ENCODE measurements around the gene ZSCAN22.

Gene ZSCAN22

GRCh38 chr19:58385891-58386575, 59.2 kb downstream of the ZSCAN22 start:
- Histone ChIP-seq H3K27ac (peak overlapping the region; percentile 91), H3K27me3 (replicated peaks) (no peaks in the 10 kb centered on the region), H3K4me3 (ENCODE audit: low read depth, low read length) (peak overlapping the region; percentile 90), H3K36me3 (replicated peaks) (peaks cover 19% of the 10 kb centered on the region)
- TF ChIP-seq, protein P1, sequence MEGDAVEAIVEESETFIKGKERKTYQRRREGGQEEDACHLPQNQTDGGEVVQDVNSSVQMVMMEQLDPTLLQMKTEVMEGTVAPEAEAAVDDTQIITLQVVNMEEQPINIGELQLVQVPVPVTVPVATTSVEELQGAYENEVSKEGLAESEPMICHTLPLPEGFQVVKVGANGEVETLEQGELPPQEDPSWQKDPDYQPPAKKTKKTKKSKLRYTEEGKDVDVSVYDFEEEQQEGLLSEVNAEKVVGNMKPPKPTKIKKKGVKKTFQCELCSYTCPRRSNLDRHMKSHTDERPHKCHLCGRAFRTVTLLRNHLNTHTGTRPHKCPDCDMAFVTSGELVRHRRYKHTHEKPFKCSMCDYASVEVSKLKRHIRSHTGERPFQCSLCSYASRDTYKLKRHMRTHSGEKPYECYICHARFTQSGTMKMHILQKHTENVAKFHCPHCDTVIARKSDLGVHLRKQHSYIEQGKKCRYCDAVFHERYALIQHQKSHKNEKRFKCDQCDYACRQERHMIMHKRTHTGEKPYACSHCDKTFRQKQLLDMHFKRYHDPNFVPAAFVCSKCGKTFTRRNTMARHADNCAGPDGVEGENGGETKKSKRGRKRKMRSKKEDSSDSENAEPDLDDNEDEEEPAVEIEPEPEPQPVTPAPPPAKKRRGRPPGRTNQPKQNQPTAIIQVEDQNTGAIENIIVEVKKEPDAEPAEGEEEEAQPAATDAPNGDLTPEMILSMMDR (IDR thresholded peaks at IDR 0.05; ENCODE audit: low read depth, low read length, missing control alignments), result no peak
- no peak for DNase-seq
- in situ Hi-C loops (cut with HindIII; ENCODE audit: low pct_ligation_motif_present, low sequenced_read_pairs), result no loop called here

DNA sequence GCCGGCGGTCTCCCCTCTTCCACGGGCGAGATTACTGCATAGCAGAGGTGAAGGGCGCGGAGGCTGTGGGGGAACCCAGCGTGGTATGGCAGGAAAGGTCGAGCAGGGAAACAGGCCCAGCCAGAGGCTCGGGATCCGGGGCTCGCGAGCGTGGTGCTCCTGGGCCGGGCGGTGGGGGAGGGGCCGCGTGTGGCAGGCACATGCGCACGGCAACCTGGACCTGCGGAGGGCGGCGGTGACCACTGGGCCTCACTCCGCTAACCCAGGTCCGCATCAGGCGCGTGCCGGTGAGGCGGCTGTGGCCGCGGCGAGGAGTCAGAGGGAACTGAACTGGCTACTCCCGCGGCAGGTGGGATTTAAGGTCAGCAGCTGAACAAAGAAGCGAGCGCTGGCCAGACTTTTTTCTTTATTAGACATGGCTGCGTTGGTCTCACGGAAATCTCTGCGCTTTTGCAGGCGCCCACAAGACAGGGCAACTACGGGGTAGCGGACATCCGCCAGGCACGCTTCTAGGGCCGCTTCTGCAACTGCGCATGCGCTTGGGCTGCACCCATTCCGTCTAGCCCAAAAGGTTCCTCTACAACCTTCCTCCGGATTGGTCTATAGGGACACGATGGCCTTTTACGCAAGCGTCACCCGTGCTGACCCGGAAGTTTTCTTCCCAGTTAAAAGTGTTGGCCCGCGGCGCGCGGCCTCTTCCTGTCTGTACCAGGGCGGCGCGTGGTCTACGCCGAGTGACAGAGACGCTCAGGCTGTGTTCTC, 60.0 kb downstream of the ZSCAN22 start, which contains the start of gene RPS5:
Gene RPS5 (plus strand): TSS at position 694 of the 762 bp plus-strand sequence. CDS start 869 bp downstream, outside the sequence.
- peak within 1 kb of the TSS; percentile 90 for H3K4me3 ChIP-seq (ENCODE audit: low read depth, low read length)
- TF ChIP-seq, protein P1 (IDR thresholded peaks at IDR 0.05; ENCODE audit: low read depth, low read length, missing control alignments), result no peak
- no peaks in the 10 kb centered on the region for H3K27me3 ChIP-seq (replicated peaks)
- peaks cover 23% of the 10 kb centered on the region for H3K36me3 ChIP-seq (replicated peaks)
- peak; percentile 97 for DNase-seq
- peak within 1 kb of the TSS; percentile 91 for H3K27ac ChIP-seq
- in situ Hi-C loops (cut with HindIII; ENCODE audit: low pct_ligation_motif_present, low sequenced_read_pairs), result no loop called here

DNA sequence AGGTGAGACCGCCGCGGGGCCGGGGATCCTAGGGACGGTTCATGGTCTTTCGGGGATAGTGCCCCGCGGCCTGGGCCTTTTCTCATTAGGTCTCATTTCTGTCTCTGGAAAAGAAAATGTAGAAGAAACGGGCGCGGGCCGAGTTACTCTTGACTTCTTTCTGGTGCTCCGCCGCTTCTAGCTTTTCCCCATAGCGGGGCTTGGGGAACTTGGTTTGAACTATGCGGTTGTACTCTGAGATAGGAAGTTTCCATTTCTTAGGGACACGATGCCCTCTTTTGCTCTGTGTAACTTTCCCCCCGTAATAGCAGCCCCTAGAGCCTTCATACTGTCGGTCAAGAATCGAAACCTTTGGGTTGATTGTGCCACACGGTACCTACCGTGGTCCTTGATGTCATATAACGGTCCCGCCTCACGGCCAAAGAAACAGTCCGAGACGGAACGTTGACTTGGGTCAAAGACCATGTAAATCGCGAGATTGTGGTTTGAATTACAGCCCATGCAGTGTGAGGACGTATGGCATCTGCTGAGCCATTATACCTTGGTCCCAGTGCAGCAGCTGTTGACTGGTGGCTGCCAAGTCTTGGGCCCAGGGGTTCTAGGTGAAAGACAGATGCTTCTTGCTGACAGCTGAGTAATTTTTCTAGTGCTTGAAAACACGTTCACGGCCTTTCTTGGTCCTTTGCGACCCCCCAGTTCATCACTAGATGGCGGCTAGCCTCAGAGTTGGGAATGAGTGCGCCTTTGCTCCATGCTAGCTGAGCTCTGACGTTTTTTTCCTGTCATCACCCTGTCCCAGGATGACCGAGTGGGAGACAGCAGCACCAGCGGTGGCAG, 60.8 kb downstream of the ZSCAN22 start:
- Histone ChIP-seq H3K4me3 (ENCODE audit: low read depth, low read length) (peak overlapping the region; percentile 90), H3K27me3 (replicated peaks) (no peaks in the 10 kb centered on the region), H3K27ac (peak overlapping the region; percentile 91), H3K36me3 (replicated peaks) (peaks cover 30% of the 10 kb centered on the region)
- DNase-seq, result no peak
- in situ Hi-C loops (cut with HindIII; ENCODE audit: low pct_ligation_motif_present, low sequenced_read_pairs), result no loop called here
- TF ChIP-seq, protein P1 (IDR thresholded peaks at IDR 0.05; ENCODE audit: low read depth, low read length, missing control alignments), result peak; percentile 3

DNA sequence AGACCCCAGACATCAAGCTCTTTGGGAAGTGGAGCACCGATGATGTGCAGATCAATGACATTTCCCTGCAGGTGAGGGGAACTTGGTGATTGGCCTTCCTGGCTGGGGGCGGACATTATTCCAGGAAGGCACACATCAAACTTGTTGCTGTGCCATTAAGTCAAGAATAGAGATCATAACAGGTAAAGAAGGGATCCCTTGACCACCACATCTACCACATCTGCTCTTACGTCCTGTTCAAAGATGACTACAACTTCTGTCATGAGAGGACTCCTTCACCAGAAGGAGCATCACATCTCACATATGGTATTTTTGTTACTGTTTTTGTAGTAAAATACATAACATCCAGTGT, 61.4 kb downstream of the ZSCAN22 start:
- TF ChIP-seq, protein P1 (IDR thresholded peaks at IDR 0.05; ENCODE audit: low read depth, low read length, missing control alignments), result no peak
- Histone ChIP-seq H3K27ac (no peak overlapping the region), H3K4me3 (ENCODE audit: low read depth, low read length) (peak overlapping the region; percentile 90), H3K36me3 (replicated peaks) (peaks cover 36% of the 10 kb centered on the region), H3K27me3 (replicated peaks) (no peaks in the 10 kb centered on the region)
- in situ Hi-C loops (cut with HindIII; ENCODE audit: low pct_ligation_motif_present, low sequenced_read_pairs), result no loop called here
- DNase-seq, result no peak

Measured in brain microvascular endothelial cell (primary cell).